ENCODE measurements around the gene ZSCAN9. TPM values are rescaled to one million over a fixed set of nuclear protein-coding genes. Genes with fewer than 3 reads are reported as not detected.
A peak's percentile ranks its signal among the peaks of the same experiment; 100 is the strongest.

Gene ZSCAN9
- total RNA-seq, 1 donor from 2014 or later, result 40.1 TPM

GRCh38 chr6:28269492-28269891 lies 44.4 kb downstream of the ZSCAN9 start:
- no peak for DNase-seq (ENCODE audit: low spot score, unreplicated experiment)
- Mint-ChIP-seq H3K36me3 (ENCODE audit: insufficient read depth) (peaks cover 15% of the 10 kb centered on the region), H3K4me1 (ENCODE audit: low read depth) (peaks cover 2% of the 10 kb centered on the region), H3K9me3 (ENCODE audit: low read depth) (no peaks in the 10 kb centered on the region), H3K27me3 (no peaks in the 10 kb centered on the region), H3K27ac (no peak overlapping the region), H3K4me3 (ENCODE audit: low read depth) (no peak overlapping the region)
- TF ChIP-seq CTCF (IDR thresholded peaks at IDR 0.05; ENCODE audit: unreplicated experiment), result no peak

DNA sequence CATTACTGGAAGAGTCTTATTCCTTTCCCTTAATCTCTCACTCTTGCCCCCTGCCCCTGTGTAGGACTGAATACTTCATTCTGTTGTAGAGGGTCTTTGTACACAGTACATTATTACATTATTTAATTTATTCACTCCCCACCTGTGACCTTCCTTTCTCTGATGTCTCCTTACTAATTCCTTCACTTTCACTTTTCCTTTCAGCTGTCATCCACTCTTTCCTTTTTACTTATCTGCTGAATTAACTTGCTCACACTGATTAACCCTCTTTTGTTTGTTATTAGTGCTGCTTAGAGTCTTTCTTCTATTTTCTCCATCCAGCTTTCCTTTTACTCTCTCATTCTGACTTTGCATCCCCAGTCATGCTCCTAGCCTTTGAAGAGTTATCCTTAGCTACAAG lies 49.8 kb downstream of the ZSCAN9 start:
- Mint-ChIP-seq H3K4me3 (ENCODE audit: low read depth) (no peak overlapping the region), H3K27me3 (no peaks in the 10 kb centered on the region), H3K27ac (no peak overlapping the region), H3K36me3 (ENCODE audit: insufficient read depth) (peaks cover 25% of the 10 kb centered on the region), H3K4me1 (ENCODE audit: low read depth) (no peaks in the 10 kb centered on the region), H3K9me3 (ENCODE audit: low read depth) (no peaks in the 10 kb centered on the region)
- no peak for TF ChIP-seq CTCF (IDR thresholded peaks at IDR 0.05; ENCODE audit: unreplicated experiment)
- DNase-seq (ENCODE audit: low spot score, unreplicated experiment), result no peak

DNA sequence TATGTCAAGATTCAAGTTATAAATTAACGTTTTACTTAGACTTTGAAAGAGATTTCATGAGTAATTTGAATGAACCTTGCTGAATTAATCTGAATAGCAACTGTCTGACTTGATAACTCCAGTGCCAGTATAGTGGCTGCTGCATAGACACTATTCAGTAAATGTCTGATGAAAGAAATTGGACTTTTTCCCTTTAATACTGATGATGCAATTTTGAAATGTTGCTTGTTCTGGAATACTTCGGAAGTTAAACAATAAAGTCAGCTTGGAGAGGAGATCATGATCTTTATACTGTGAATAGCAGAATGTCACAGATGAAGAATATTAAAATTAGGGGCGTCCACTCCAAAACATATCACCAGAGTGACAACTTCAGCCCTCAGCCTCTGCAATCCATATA lies 52.7 kb downstream of the ZSCAN9 start:
- H3K4me1 Mint-ChIP-seq (ENCODE audit: low read depth), result peaks cover 10% of the 10 kb centered on the region
- H3K27ac Mint-ChIP-seq, result no peak overlapping the region
- TF ChIP-seq CTCF (IDR thresholded peaks at IDR 0.05; ENCODE audit: unreplicated experiment), result no peak
- no peaks in the 10 kb centered on the region for H3K9me3 Mint-ChIP-seq (ENCODE audit: low read depth)
- H3K27me3 Mint-ChIP-seq, result no peaks in the 10 kb centered on the region
- peaks cover 17% of the 10 kb centered on the region for H3K36me3 Mint-ChIP-seq (ENCODE audit: insufficient read depth)
- H3K4me3 Mint-ChIP-seq (ENCODE audit: low read depth), result no peak overlapping the region
- DNase-seq (ENCODE audit: low spot score, unreplicated experiment), result no peak

DNA sequence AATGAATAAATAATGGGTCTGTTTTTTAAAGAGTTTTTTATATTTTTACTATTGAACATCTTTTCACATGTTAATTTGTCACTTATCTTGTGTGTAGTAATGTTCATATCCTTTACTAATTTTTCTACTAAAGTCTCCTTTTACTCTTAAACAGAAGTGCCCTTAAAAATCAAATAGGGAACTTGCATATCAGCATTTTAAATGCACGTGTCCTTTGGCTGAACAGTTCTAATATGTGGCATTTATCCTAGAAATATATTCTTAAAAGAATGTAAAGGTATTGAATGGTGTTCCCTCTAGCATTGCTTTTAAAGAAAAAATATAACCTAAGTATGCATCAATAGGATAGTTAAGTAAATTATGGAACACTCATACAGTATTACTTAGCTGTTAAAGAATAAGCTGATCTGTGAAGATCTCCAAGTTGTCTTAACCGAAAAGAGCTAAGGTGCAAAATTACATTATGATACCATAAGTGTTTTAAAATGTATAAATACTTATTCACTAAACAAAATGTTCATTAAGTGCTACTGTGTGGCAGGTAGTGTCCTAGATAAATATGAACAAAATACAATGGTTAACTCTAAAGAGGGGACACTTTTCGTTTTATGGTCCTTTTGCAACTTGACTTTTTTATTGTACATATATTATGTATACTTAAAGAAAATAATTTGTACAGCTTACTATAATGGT lies 55.7 kb downstream of the ZSCAN9 start:
- no peak for DNase-seq (ENCODE audit: low spot score, unreplicated experiment)
- Mint-ChIP-seq H3K36me3 (ENCODE audit: insufficient read depth) (peaks cover 12% of the 10 kb centered on the region), H3K9me3 (ENCODE audit: low read depth) (no peaks in the 10 kb centered on the region), H3K27me3 (no peaks in the 10 kb centered on the region), H3K27ac (no peak overlapping the region), H3K4me1 (ENCODE audit: low read depth) (peaks cover 10% of the 10 kb centered on the region), H3K4me3 (ENCODE audit: low read depth) (peak overlapping the region; percentile 93)
- no peak for TF ChIP-seq CTCF (IDR thresholded peaks at IDR 0.05; ENCODE audit: unreplicated experiment)

DNA sequence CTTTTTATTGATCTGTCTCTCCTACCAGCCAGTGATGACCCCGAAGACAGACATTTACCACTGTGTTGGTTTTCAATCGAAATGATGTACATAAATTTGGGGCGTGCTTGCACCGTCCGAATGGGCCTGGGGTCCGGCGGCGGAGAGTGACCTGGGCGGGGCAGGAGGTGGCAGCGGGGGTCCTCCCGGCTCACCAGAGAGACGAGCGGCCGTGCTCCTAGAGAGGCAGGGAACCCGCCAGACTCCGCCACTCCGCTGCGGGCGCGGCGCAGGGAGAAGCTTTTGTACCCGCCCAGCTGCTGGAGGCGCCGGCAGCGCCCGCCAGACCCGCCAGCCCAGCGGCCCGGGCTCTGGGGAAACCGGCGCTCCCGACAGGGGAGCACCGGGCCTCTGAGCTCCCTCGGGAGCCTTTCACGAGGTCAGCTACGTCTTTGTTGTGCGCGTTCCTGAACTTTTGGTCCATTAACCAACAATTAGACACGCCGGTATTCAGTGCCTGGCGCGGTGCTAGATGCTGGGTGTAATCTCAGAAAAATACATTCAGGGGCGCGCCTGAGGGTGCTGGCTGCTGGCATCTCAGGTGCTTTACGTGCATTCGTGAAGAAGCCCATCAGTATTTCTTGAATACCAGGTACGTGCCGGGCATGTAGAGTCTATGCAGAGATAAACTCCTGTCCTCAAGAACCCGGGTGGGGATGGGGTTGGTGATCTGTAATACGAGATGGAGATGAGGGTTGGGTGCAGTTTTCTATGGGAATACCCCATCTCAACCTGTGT lies 56.4 kb downstream of the ZSCAN9 start, which contains the start of gene PGBD1:
PGBD1 (plus strand) TSS at position 285 of the 777 bp plus-strand sequence. CDS start 2,242 bp downstream, outside the sequence.
- Mint-ChIP-seq H3K4me3 (ENCODE audit: low read depth) (peak within 1 kb of the TSS; percentile 93), H3K36me3 (ENCODE audit: insufficient read depth) (peaks cover 10% of the 10 kb centered on the region), H3K27ac (peak within 1 kb of the TSS; percentile 94), H3K27me3 (no peaks in the 10 kb centered on the region), H3K4me1 (ENCODE audit: low read depth) (peaks cover 10% of the 10 kb centered on the region), H3K9me3 (ENCODE audit: low read depth) (no peaks in the 10 kb centered on the region)
- TF ChIP-seq CTCF (IDR thresholded peaks at IDR 0.05; ENCODE audit: unreplicated experiment), result no peak
- peak; percentile 72 for DNase-seq (ENCODE audit: low spot score, unreplicated experiment)

All from progenitor cell of endocrine pancreas (in vitro differentiated cells).